Brain microvascular endothelial cell (primary cell): Measurements from ENCODE around the gene C6.

ENCODE experiments used
- DNase-seq: peaks from one replicate; pipeline ENCODE4 v3.0.0-alpha.2; 2020
- H3K27ac ChIP-seq: fragments of 250-450 bp; sonication (Bioruptor Pico); 2 replicates; pipeline ENCODE4 v1.5.1; 2020; ENCODE audit warnings: mild to moderate bottlenecking, moderate library complexity
- H3K27me3 ChIP-seq: fragments of 250-450 bp; sonication (Bioruptor Pico); replicated peaks from 2 replicates; pipeline ENCODE4 v1.5.1; 2020; ENCODE audit warnings: mild to moderate bottlenecking
- H3K36me3 ChIP-seq: fragments of 250-450 bp; sonication (Bioruptor Pico); replicated peaks from 2 replicates; pipeline ENCODE4 v1.5.1; 2020; ENCODE audit warnings: mild to moderate bottlenecking
- H3K4me3 ChIP-seq: 2 replicates; pipeline ENCODE4 v1.5.1; 2011; ENCODE audit warnings: low read depth, mild to moderate bottlenecking, control low read depth, low read length, moderate library complexity
- CTCF ChIP-seq: IDR thresholded peaks from 2 replicates; pipeline ENCODE4 v1.5.1; 2011; ENCODE audit warnings: low read depth, mild to moderate bottlenecking, moderate library complexity, low read length, control low read depth, inconsistent platforms; ENCODE audit errors: missing control alignments
- in situ Hi-C: cut with HindIII; loops from 2 replicates; pipeline ENCODE4 v1.10.0; 2017; ENCODE audit warnings: low sequenced_read_pairs, low pct_ligation_motif_present

C6 gene

GRCh38 chr5:41112486-41113455, 100.6 kb downstream of the C6 start:
- Histone ChIP-seq H3K36me3 (no peaks in the 10 kb centered on the region), H3K4me3 (no peak overlapping the region), H3K27ac (no peak overlapping the region), H3K27me3 (no peaks in the 10 kb centered on the region)
- in situ Hi-C loops = no loop called here
- no peak for TF ChIP-seq CTCF
- DNase-seq = no peak

- Histone ChIP-seq H3K4me3 (no peak overlapping the region), H3K27me3 (no peaks in the 10 kb centered on the region), H3K36me3 (no peaks in the 10 kb centered on the region), H3K27ac (no peak overlapping the region)
- in situ Hi-C loops = no loop called here
- no peak for DNase-seq
- no peak for TF ChIP-seq CTCF
Measured at GRCh38 chr5:41109186-41109585, 104.1 kb downstream of the C6 start.

GRCh38 chr5:41102341-41102740, 111.0 kb downstream of the C6 start:
- H3K27ac ChIP-seq = no peak overlapping the region
- H3K36me3 ChIP-seq = no peaks in the 10 kb centered on the region
- TF ChIP-seq CTCF = no peak
- in situ Hi-C loops = no loop called here
- no peak for DNase-seq
- H3K27me3 ChIP-seq = no peaks in the 10 kb centered on the region
- H3K4me3 ChIP-seq = no peak overlapping the region

- H3K27ac ChIP-seq = no peak overlapping the region
- no peak for DNase-seq
- no peaks in the 10 kb centered on the region for H3K27me3 ChIP-seq
- H3K4me3 ChIP-seq = no peak overlapping the region
- H3K36me3 ChIP-seq = no peaks in the 10 kb centered on the region
- no peak for TF ChIP-seq CTCF
- in situ Hi-C loops = no loop called here
Measured at GRCh38 chr5:41097642-41098041, 115.7 kb downstream of the C6 start.

GRCh38 chr5:41095324-41096101, 117.8 kb downstream of the C6 start:
- in situ Hi-C loops = no loop called here
- DNase-seq = no peak
- TF ChIP-seq CTCF = no peak
- H3K27me3 ChIP-seq = no peaks in the 10 kb centered on the region
- no peak overlapping the region for H3K4me3 ChIP-seq
- no peak overlapping the region for H3K27ac ChIP-seq
- H3K36me3 ChIP-seq = no peaks in the 10 kb centered on the region
